ENCODE results near the gene ARID3A. TPM values are rescaled to one million over a fixed set of nuclear protein-coding genes. Genes with fewer than 3 reads are reported as not detected.

The ARID3A gene
- total RNA-seq, 2 experiments from 2014 or later: 18.7 to 22.1 TPM

DNA sequence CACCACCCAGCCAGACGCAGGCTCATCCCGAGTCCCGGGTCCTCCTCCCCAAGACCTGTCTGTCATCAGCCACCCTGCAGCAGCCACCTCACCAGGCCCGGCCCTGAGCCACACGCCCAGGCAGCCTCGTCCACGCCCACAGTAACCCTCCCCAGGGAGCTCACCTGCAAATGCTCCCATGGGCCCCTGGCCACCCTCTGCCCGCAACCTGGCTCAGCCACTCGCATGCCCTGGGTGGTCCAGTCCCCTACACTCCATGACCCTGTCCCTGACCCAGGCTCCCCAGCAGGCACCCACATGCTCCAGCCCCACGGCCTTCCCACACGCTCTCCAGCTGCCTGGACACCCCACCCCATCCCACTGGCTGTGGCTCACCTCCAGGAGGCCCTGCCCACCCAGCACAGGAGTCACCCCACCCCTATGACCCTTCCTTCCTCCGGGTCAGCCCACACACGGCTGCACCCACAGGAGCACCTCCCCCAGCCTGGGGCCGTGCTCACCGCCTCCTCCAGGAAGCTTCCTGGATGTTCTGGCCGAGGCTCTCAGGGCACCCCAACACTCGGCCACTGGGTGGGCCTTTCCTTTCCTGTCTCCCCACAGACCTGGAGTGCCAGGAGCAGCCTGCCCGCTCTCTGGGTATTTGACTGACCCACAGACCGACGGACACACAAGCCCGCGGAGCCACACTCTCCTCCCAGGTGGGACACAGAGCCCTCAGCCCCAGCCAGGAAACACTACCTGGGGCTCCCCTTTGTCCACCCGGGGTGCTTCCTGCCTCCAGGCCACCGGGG is 91.5 kb downstream of the ARID3A start:
- POLR2A ChIA-PET: interaction anchor here (0.7 to 3.0 kb wide), 6 partner anchors 10 to 233 kb away, joined by 3 to 13 read pairs (median 4); no protein-coding TSS in a partner anchor
- CTCF ChIA-PET: interaction anchor here (0.9 kb wide), 1 partner anchor 15 kb away, joined by 3 read pairs; no protein-coding TSS in a partner anchor
- no peaks in the 10 kb centered on the region for H3K9me3 Mint-ChIP-seq
- intact Hi-C loops (cut with micrococcal nuclease): no loop called here
- no peak for ATAC-seq
- peaks cover 16% of the 10 kb centered on the region for H3K36me3 Mint-ChIP-seq (ENCODE audit: low read depth)
- H3K4me1 Mint-ChIP-seq (ENCODE audit: low read depth): peaks cover 36% of the 10 kb centered on the region
- H3K27ac Mint-ChIP-seq: peak overlapping the region; percentile 62
- no peaks in the 10 kb centered on the region for H3K27me3 Mint-ChIP-seq
- no peak for DNase-seq
- TF ChIP-seq, protein P1, sequence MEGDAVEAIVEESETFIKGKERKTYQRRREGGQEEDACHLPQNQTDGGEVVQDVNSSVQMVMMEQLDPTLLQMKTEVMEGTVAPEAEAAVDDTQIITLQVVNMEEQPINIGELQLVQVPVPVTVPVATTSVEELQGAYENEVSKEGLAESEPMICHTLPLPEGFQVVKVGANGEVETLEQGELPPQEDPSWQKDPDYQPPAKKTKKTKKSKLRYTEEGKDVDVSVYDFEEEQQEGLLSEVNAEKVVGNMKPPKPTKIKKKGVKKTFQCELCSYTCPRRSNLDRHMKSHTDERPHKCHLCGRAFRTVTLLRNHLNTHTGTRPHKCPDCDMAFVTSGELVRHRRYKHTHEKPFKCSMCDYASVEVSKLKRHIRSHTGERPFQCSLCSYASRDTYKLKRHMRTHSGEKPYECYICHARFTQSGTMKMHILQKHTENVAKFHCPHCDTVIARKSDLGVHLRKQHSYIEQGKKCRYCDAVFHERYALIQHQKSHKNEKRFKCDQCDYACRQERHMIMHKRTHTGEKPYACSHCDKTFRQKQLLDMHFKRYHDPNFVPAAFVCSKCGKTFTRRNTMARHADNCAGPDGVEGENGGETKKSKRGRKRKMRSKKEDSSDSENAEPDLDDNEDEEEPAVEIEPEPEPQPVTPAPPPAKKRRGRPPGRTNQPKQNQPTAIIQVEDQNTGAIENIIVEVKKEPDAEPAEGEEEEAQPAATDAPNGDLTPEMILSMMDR (IDR thresholded peaks at IDR 0.05): no peak
- peak overlapping the region; percentile 24 for H3K4me3 Mint-ChIP-seq

DNA sequence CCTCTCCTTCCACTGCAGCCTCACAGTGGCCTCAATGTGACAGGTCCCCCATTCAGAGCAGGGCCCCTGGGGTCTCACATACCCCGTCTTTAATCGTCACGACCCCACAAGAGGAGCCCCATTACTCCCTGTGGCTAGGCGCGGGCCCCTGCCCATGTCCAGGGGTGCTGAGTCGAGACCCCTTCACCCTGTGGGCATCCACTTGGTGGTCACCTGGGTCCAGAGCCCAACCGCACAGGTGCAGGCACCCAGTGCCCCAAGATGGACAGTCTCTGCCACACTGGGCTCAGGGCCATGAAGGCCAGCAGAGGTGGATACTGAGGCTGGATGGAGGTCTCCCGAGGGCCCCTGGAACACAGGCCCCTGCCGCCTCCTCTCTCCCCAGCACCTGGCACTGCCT is 92.1 kb downstream of the ARID3A start:
- Mint-ChIP-seq H3K9me3 (no peaks in the 10 kb centered on the region), H3K36me3 (ENCODE audit: low read depth) (peaks cover 16% of the 10 kb centered on the region), H3K27ac (peak overlapping the region; percentile 62), H3K4me1 (ENCODE audit: low read depth) (peaks cover 36% of the 10 kb centered on the region), H3K27me3 (no peaks in the 10 kb centered on the region), H3K4me3 (peak overlapping the region; percentile 24)
- ChIA-PET CTCF (no interaction called here), POLR2A (interaction anchor here (2.7 kb wide), 1 partner anchor 34 kb away, joined by 10 read pairs; the partner anchor contains the start of gene WDR18)
- no peak for DNase-seq
- intact Hi-C loops (cut with micrococcal nuclease): no loop called here
- TF ChIP-seq, protein P1 (IDR thresholded peaks at IDR 0.05): no peak
- ATAC-seq: no peak

DNA sequence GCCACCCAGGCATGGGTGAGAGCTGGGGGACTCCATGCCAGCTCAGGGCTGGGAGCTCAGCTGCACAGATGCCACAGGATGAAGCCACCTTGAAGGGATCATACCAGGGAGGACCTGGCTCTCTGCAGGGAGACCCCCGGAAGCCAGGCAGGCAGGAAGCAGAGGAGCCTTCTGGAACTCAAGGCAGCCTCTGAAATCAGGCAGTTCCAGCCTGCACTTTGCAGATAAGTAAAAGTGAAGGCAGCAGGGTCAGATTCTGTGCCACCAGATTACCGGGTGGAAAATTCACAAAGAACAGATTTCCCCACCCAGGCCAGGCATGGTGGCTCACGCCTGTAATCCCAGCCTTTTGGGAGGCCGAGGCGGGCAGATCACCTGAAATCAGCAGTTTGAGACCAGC is 92.6 kb downstream of the ARID3A start:
- TF ChIP-seq, protein P1 (IDR thresholded peaks at IDR 0.05): no peak
- no peak for ATAC-seq
- intact Hi-C loops (cut with micrococcal nuclease): no loop called here
- no peak for DNase-seq
- Mint-ChIP-seq H3K36me3 (ENCODE audit: low read depth) (peaks cover 16% of the 10 kb centered on the region), H3K4me1 (ENCODE audit: low read depth) (peaks cover 36% of the 10 kb centered on the region), H3K9me3 (no peaks in the 10 kb centered on the region), H3K4me3 (peak overlapping the region; percentile 96), H3K27me3 (no peaks in the 10 kb centered on the region), H3K27ac (no peak overlapping the region)
- CTCF ChIA-PET: interaction anchor here (1.4 kb wide), 1 partner anchor 34 kb away, joined by 4 read pairs; the partner anchor contains the start of gene WDR18
- POLR2A ChIA-PET: interaction anchor here (1.0 to 2.7 kb wide), 4 partner anchors 14 to 69 kb away, joined by 3 to 10 read pairs (median 4); partner anchors contain the start of gene WDR18

DNA sequence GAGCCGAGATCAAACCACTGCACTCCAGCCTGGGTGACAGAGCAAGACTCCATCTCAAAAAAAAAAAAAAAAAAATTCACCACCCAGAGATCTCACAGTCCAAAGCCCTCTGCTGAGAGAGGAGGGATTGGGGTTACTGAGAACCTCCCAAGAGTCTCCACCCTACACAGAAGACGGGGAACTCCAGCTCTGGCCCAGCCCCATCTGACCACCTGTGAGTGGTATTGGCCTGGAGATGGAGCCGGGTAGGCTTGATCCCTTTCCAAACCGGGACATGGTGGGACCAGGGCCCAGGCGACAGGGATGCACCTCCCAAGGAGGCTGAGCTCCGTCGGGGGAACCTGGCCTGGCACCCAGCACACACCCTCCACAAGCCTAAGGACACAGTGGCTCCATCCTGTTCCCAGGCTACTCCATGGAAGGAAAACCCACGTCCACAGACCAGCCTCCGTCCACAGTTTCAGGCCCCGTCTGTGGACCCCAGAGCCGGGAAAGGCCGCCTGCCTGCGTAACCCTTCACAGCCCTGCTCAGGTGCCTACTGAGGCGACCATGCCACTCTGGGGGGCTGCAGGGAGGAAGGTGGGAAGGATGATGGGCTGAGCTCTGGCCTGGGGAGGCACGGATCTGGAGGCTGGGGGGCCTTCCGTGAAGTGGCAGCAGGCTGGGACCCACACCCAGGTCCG is 93.2 kb downstream of the ARID3A start:
- ChIA-PET POLR2A (interaction anchor here (0.7 to 3.1 kb wide), 8 partner anchors 10 to 220 kb away, joined by 3 to 17 read pairs (median 3); partner anchors contain the start of gene WDR18), CTCF (interaction anchor here (0.6 to 1.4 kb wide), 3 partner anchors 9 to 225 kb away, joined by 3 to 4 read pairs (median 4); partner anchors contain the start of gene WDR18)
- ATAC-seq: no peak
- TF ChIP-seq, protein P1 (IDR thresholded peaks at IDR 0.05): no peak
- H3K36me3 Mint-ChIP-seq (ENCODE audit: low read depth): peaks cover 16% of the 10 kb centered on the region
- H3K9me3 Mint-ChIP-seq: no peaks in the 10 kb centered on the region
- peaks cover 36% of the 10 kb centered on the region for H3K4me1 Mint-ChIP-seq (ENCODE audit: low read depth)
- intact Hi-C loops (cut with micrococcal nuclease): no loop called here
- H3K4me3 Mint-ChIP-seq: peak overlapping the region; percentile 96
- H3K27me3 Mint-ChIP-seq: no peaks in the 10 kb centered on the region
- no peak for DNase-seq
- peak overlapping the region; percentile 55 for H3K27ac Mint-ChIP-seq
